IMR-90 (cell line): ENCODE results near the gene RNU6-7. TPM values are rescaled to one million over a fixed set of nuclear protein-coding genes. Genes with fewer than 3 reads are reported as not detected.

Source experiments
- ATAC-seq: fragments of 200-7000 bp; cut with Tn5 transposase; 2 replicates; pipeline ENCODE4 v1.9.1; 2020; ENCODE audit warnings: low read depth, mild to moderate bottlenecking, moderate library complexity
- BruUV-seq: library from RNA; stranded (reverse); fragments of 400-500 nt; replicated peaks from 2 replicates; lab custom pipeline; 2021; lab: Mats Ljungman, UMichigan
- CTCF ChIA-PET: fragments of 300-600 bp; formaldehyde crosslinking; extraction: SDS; loops from one replicate; lab custom pipeline; 2021; ENCODE audit warnings: antibody characterized with exemption; lab: Yijun Ruan, JAX
- POLR2A ChIA-PET: fragments of 300-600 bp; sonication (Branson Sonifier 250); formaldehyde crosslinking; loops from one replicate; lab custom pipeline; 2022; ENCODE audit warnings: antibody characterized with exemption; ENCODE audit not compliant: unreplicated experiment; lab: Charles Lee
- DNase-seq: peaks from one replicate; pipeline ENCODE4 v3.0.0; 2013
- H2AFZ ChIP-seq: replicated peaks from 2 replicates; pipeline ENCODE3; 2013; ENCODE audit warnings: low read length, mild to moderate bottlenecking; ENCODE audit not compliant: poor library complexity
- H2AK5ac ChIP-seq: 2 replicates; pipeline ENCODE4 v1.6.1; 2013; ENCODE audit warnings: low read depth, low read length, inconsistent platforms
- H2AK9ac ChIP-seq: replicated peaks from 2 replicates; pipeline ENCODE3; 2013; ENCODE audit warnings: mild to moderate bottlenecking, low read depth, low read length, moderate library complexity; ENCODE audit not compliant: poor library complexity
- H2BK120ac ChIP-seq: 2 replicates; pipeline ENCODE4 v1.6.1; 2013; ENCODE audit warnings: low read depth, low read length, inconsistent platforms
- H2BK15ac ChIP-seq: 3 replicates; pipeline ENCODE4 v1.6.1; 2013; ENCODE audit warnings: low read depth, low read length, inconsistent platforms
- H2BK20ac ChIP-seq: 2 replicates; pipeline ENCODE4 v1.6.1; 2013; ENCODE audit warnings: low read depth, mild to moderate bottlenecking, inconsistent platforms, low read length, moderate library complexity
- H2BK5ac ChIP-seq: 2 replicates; pipeline ENCODE4 v1.6.1; 2013; ENCODE audit warnings: mild to moderate bottlenecking, low read depth, low read length, inconsistent platforms; ENCODE audit not compliant: poor library complexity, severe bottlenecking
- H3K14ac ChIP-seq: replicated peaks from 2 replicates; pipeline ENCODE4 v1.6.1; 2013; ENCODE audit warnings: low read depth, low read length, inconsistent platforms
- H3K18ac ChIP-seq: 2 replicates; pipeline ENCODE4 v1.6.1; 2013; ENCODE audit warnings: low read depth, low read length, control low read depth
- H3K23ac ChIP-seq: 2 replicates; pipeline ENCODE4 v1.6.1; 2013; ENCODE audit warnings: low read depth, low read length, inconsistent platforms
- H3K27ac ChIP-seq: 2 replicates; pipeline ENCODE4 v1.5.1; 2013; ENCODE audit warnings: mild to moderate bottlenecking, control low read depth, low read length; ENCODE audit not compliant: insufficient read depth
- H3K27me3 ChIP-seq: 2 replicates; pipeline ENCODE4 v1.6.1; 2013; ENCODE audit warnings: low read length; ENCODE audit not compliant: control insufficient read depth, insufficient read depth
- H3K36me3 ChIP-seq: 2 replicates; pipeline ENCODE4 v1.6.1; 2013; ENCODE audit warnings: low read length, mixed read lengths; ENCODE audit not compliant: control insufficient read depth, insufficient read depth
- H3K4ac ChIP-seq: 2 replicates; pipeline ENCODE4 v1.6.1; 2013; ENCODE audit warnings: low read depth, low read length, inconsistent platforms
- H3K4me1 ChIP-seq: 2 replicates; pipeline ENCODE4 v1.6.1; 2013; ENCODE audit warnings: low read length, mixed read lengths; ENCODE audit not compliant: control insufficient read depth, insufficient read depth
- H3K4me2 ChIP-seq: 2 replicates; pipeline ENCODE4 v1.6.1; 2013; ENCODE audit warnings: low read depth, mild to moderate bottlenecking, control low read depth, low read length, moderate library complexity
- H3K4me3 ChIP-seq: 2 replicates; pipeline ENCODE4 v1.5.1; 2013; ENCODE audit warnings: low read depth, mild to moderate bottlenecking, control low read depth, low read length, moderate library complexity; ENCODE audit not compliant: insufficient read depth
- H3K56ac ChIP-seq: 2 replicates; pipeline ENCODE4 v1.6.1; 2013; ENCODE audit warnings: low read length, inconsistent platforms; ENCODE audit not compliant: insufficient read depth; ENCODE audit errors: extremely low read depth
- H3K79me1 ChIP-seq, 2 experiments: 2 replicates each; pipeline ENCODE4 v1.6.1; 2013; ENCODE audit warnings: low read length in 2 of 2, inconsistent platforms in 1 of 2, low read depth in 1 of 2
- H3K9ac ChIP-seq: 2 replicates; pipeline ENCODE4 v1.6.1; 2013; ENCODE audit warnings: low read depth, low read length, control low read depth
- H3K9me1 ChIP-seq: 2 replicates; pipeline ENCODE4 v1.6.1; 2013; ENCODE audit warnings: low read length, inconsistent platforms; ENCODE audit not compliant: insufficient read depth
- H3K9me3 ChIP-seq: 2 replicates; pipeline ENCODE4 v1.6.1; 2013; ENCODE audit warnings: low read length; ENCODE audit not compliant: control insufficient read depth, insufficient read depth
- H4K20me1 ChIP-seq: 2 replicates; pipeline ENCODE4 v1.6.1; 2013; ENCODE audit warnings: low read length, inconsistent platforms; ENCODE audit not compliant: insufficient read depth
- H4K5ac ChIP-seq: 2 replicates; pipeline ENCODE4 v1.6.1; 2013; ENCODE audit warnings: mild to moderate bottlenecking, low read depth, low read length, control low read depth
- H4K8ac ChIP-seq, 2 experiments: 2 replicates each; pipeline ENCODE4 v1.6.1; 2013; ENCODE audit warnings: low read depth in 2 of 2, low read length in 2 of 2, control low read depth in 1 of 2, inconsistent platforms in 1 of 2
- H4K91ac ChIP-seq: 2 replicates; pipeline ENCODE4 v1.6.1; 2013; ENCODE audit warnings: low read depth, low read length, inconsistent platforms; ENCODE audit not compliant: insufficient read depth
- BHLHE40 ChIP-seq: fragments of 150-350 bp; IDR thresholded peaks from 2 replicates; pipeline ENCODE4 v1.6.1; 2016; ENCODE audit warnings: mild to moderate bottlenecking, low read depth, low read length
- CHD1 ChIP-seq: IDR thresholded peaks from 2 replicates; pipeline ENCODE4 v1.6.1; 2012; ENCODE audit warnings: low read depth, low read length, improper control_type of control experiment
- ELK1 ChIP-seq: fragments of 150-350 bp; IDR thresholded peaks from 2 replicates; pipeline ENCODE4 v1.6.1; 2016; ENCODE audit warnings: low read depth, mild to moderate bottlenecking, low read length, moderate library complexity, borderline replicate concordance
- MAZ ChIP-seq: IDR thresholded peaks from 2 replicates; pipeline ENCODE4 v1.6.1; 2012; ENCODE audit warnings: low read depth, mild to moderate bottlenecking, low read length, improper control_type of control experiment, moderate library complexity, borderline replicate concordance
- RAD21 ChIP-seq: IDR thresholded peaks from 2 replicates; pipeline ENCODE4 v1.6.1; 2012; ENCODE audit warnings: low read length, improper control_type of control experiment
- SMC3 ChIP-seq: fragments of 150-350 bp; IDR thresholded peaks from 2 replicates; pipeline ENCODE4 v1.6.1; 2016; ENCODE audit warnings: low read depth, mild to moderate bottlenecking, antibody characterized with exemption, low read length, moderate library complexity
- USF2 ChIP-seq: fragments of 150-350 bp; IDR thresholded peaks from 2 replicates; pipeline ENCODE4 v1.6.1; 2017; ENCODE audit warnings: mild to moderate bottlenecking, antibody characterized with exemption, low read length, low read depth
- WGBS, 2 experiments: methylation state at CpG; one replicate each; pipeline versions ENCODE4 v1.1.5 to v1.1.7; 2013; ENCODE audit warnings: missing lambda C conversion rate in 2 of 2; ENCODE audit not compliant: insufficient read length in 1 of 2; ENCODE audit errors: extremely low coverage in 2 of 2; 5-methylcytosine and 5-hydroxymethylcytosine counted together
- dilution Hi-C: fragments of 300-500 bp; cut with HindIII; formaldehyde crosslinking; loops from one replicate; pipeline ENCODE4 v1.14.3; 2018; ENCODE audit warnings: low sequenced_read_pairs; ENCODE audit not compliant: unreplicated experiment
- in situ Hi-C: fragments of 300-500 bp; cut with MboI; formaldehyde crosslinking; loops from 3 replicates; pipeline ENCODE4 v1.14.3; 2019; ENCODE audit warnings: low sequenced_read_pairs, inconsistent platforms, mixed read lengths
- intact Hi-C: fragments of 100-400 bp; cut with micrococcal nuclease; formaldehyde crosslinking; loops from 2 replicates; pipeline ENCODE4 v1.10.0; 2022
- polyA plus RNA-seq, 3 experiments: library from polyadenylated mRNA; depleted of rRNA; stranded (reverse); fragments of >200 nt; gene quantifications; 2 replicates each; pipeline ENCODE4 v1.2.3, GENCODE V29; 2012; ENCODE audit warnings: low replicate concordance in 1 of 3
- total RNA-seq: library from RNA; depleted of rRNA; stranded (reverse); fragments of >200 nt; gene quantifications from 2 replicates; pipeline ENCODE4 v1.2.3, GENCODE V29; 2012

The RNU6-7 gene
- total and polyA plus RNA-seq, 2 of the 4 experiments (the other 2 are of a cell fraction): not detected

- Histone ChIP-seq H3K14ac (no peak overlapping the region), H4K20me1 (no peaks in the 10 kb centered on the region), H3K4me1 (no peaks in the 10 kb centered on the region), H3K4me3 (no peak overlapping the region), H3K56ac (no peak overlapping the region), H3K9ac (no peak overlapping the region), H2AK9ac (no peak overlapping the region), H4K8ac (no peak overlapping the region), H4K5ac (no peak overlapping the region), H3K36me3 (no peaks in the 10 kb centered on the region), H2BK15ac (no peak overlapping the region), H3K23ac (no peak overlapping the region), H3K18ac (no peak overlapping the region), H4K91ac (no peak overlapping the region), H3K79me1 (no peaks in the 10 kb centered on the region), H3K27me3 (no peaks in the 10 kb centered on the region), H2BK20ac (no peak overlapping the region), H3K9me1 (no peaks in the 10 kb centered on the region), H3K27ac (no peak overlapping the region), H3K4me2 (no peak overlapping the region), H3K9me3 (no peaks in the 10 kb centered on the region), H2AFZ (no peak overlapping the region), H3K4ac (no peak overlapping the region), H2BK5ac (no peak overlapping the region), H2BK120ac (no peak overlapping the region), H2AK5ac (no peak overlapping the region)
- dilution Hi-C loops (no loop called here), in situ Hi-C loops (no loop called here), intact Hi-C loops (no loop called here)
- no peak for ATAC-seq
- CTCF ChIA-PET: no interaction called here
- BruUV-seq: no TSS peak
- DNase-seq: no peak
- no peak for TF ChIP-seq RAD21
- TF ChIP-seq CHD1: no peak
- TF ChIP-seq USF2: no peak
- TF ChIP-seq BHLHE40: no peak
- no peak for TF ChIP-seq ELK1
- no peak for TF ChIP-seq SMC3
- no peak for TF ChIP-seq MAZ
- WGBS, 2 experiments: 20% methylated on average over 1 of the region's 3 CpGs; no CpG with 5 or more reads in 1 of the 2 experiments
- POLR2A ChIA-PET: no interaction called here
These were observed 33.9 kb upstream of the RNU6-7 start for GRCh38 chr14:32167907-32168306.
